GM23338 (cell line): ENCODE results near the gene UST. TPM values are rescaled to one million over a fixed set of nuclear protein-coding genes. Genes with fewer than 3 reads are reported as not detected.

Source experiments
- ATAC-seq: fragments of 200-7000 bp; cut with Tn5 transposase; 3 replicates; pipeline ENCODE4 v1.9.1; 2020
- DNase-seq: peaks from one replicate; pipeline ENCODE4 v3.0.0-alpha.2; 2015; ENCODE audit warnings: low spot score
- H2AFZ ChIP-seq: fragments of 200-600 bp; sonication (generic); 2 replicates; pipeline ENCODE4 v1.8.0; 2016; ENCODE audit warnings: antibody characterized with exemption, mild to moderate bottlenecking, moderate library complexity
- H3F3A ChIP-seq: fragments of 200-600 bp; sonication (generic); replicated peaks from 2 replicates; pipeline ENCODE4 v1.8.0; 2017; ENCODE audit warnings: antibody characterized with exemption, mixed run types, low read depth
- H3K27ac ChIP-seq: fragments of 200-600 bp; sonication (generic); 2 replicates; pipeline ENCODE4 v1.6.1; 2016; ENCODE audit warnings: low read depth
- H3K27me3 ChIP-seq: fragments of 200-600 bp; sonication (generic); 2 replicates; pipeline ENCODE4 v1.8.0; 2016; ENCODE audit warnings: mild to moderate bottlenecking, mixed run types, moderate library complexity; ENCODE audit not compliant: insufficient read depth
- H3K36me3 ChIP-seq: fragments of 200-600 bp; sonication (generic); 2 replicates; pipeline ENCODE4 v1.8.0; 2016; ENCODE audit warnings: mild to moderate bottlenecking; ENCODE audit not compliant: insufficient read depth
- H3K4me1 ChIP-seq: fragments of 200-600 bp; sonication (generic); 2 replicates; pipeline ENCODE4 v1.8.0; 2016; ENCODE audit warnings: mild to moderate bottlenecking, moderate library complexity; ENCODE audit not compliant: insufficient read depth
- H3K4me2 ChIP-seq: fragments of 200-600 bp; sonication (generic); 2 replicates; pipeline ENCODE4 v1.7.1; 2017; ENCODE audit warnings: mixed run types
- H3K4me3 ChIP-seq: fragments of 200-600 bp; sonication (generic); 2 replicates; pipeline ENCODE4 v1.6.1; 2016; ENCODE audit warnings: mixed run types
- H3K79me2 ChIP-seq: fragments of 200-600 bp; sonication (generic); replicated peaks from 2 replicates; pipeline ENCODE4 v1.8.0; 2017; ENCODE audit warnings: mild to moderate bottlenecking; ENCODE audit not compliant: insufficient read depth
- H3K9me2 ChIP-seq: fragments of 200-600 bp; sonication (generic); 2 replicates; pipeline ENCODE4 v1.8.0; 2017; ENCODE audit not compliant: insufficient read depth
- H4K20me1 ChIP-seq: fragments of 200-600 bp; sonication (generic); replicated peaks from 2 replicates; pipeline ENCODE4 v1.8.0; 2017; ENCODE audit warnings: mild to moderate bottlenecking; ENCODE audit not compliant: insufficient read depth
- H3K27ac Mint-ChIP-seq: 2 replicates; pipeline ENCODE4 v1.8.0; 2020; ENCODE audit warnings: inconsistent platforms, mild to moderate bottlenecking, moderate library complexity, mixed read lengths
- H3K27me3 Mint-ChIP-seq: 3 replicates; pipeline ENCODE4 v1.8.0; 2022; ENCODE audit warnings: low read depth, mild to moderate bottlenecking, moderate library complexity, mixed read lengths, inconsistent platforms; ENCODE audit not compliant: insufficient read depth, poor library complexity
- H3K36me3 Mint-ChIP-seq: 3 replicates; pipeline ENCODE4 v1.8.0; 2021; ENCODE audit warnings: low read depth, mild to moderate bottlenecking, inconsistent platforms, moderate library complexity, mixed read lengths
- H3K4me1 Mint-ChIP-seq: 3 replicates; pipeline ENCODE4 v1.8.0; 2020; ENCODE audit warnings: mild to moderate bottlenecking, inconsistent platforms, mixed read lengths
- H3K4me3 Mint-ChIP-seq: 3 replicates; pipeline ENCODE4 v1.8.0; 2021; ENCODE audit warnings: moderate library complexity, mild to moderate bottlenecking, inconsistent platforms, mixed read lengths
- H3K9me3 Mint-ChIP-seq: 3 replicates; pipeline ENCODE4 v1.8.0; 2020; ENCODE audit warnings: moderate library complexity, mild to moderate bottlenecking, inconsistent platforms, mixed read lengths
- CREB1 ChIP-seq: fragments of 250-450 bp; sonication (Bioruptor Pico); IDR thresholded peaks from 2 replicates; pipeline ENCODE4 v1.5.0; 2020; ENCODE audit warnings: low read depth, mild to moderate bottlenecking, moderate library complexity
- CTCF ChIP-seq, 2 experiments: fragments of 200-600 bp in 1 of 2; sonication (generic) in 1 of 2; conservative IDR thresholded peaks; 2 replicates each; pipeline versions ENCODE4 v1.5.1 to v1.6.1; 2016 to 2017; ENCODE audit warnings: antibody characterized with exemption in 2 of 2, low read depth in 2 of 2, mild to moderate bottlenecking in 2 of 2, moderate library complexity in 1 of 2
- ETS1 ChIP-seq: IDR thresholded peaks from 2 replicates; pipeline ENCODE4 v1.6.1; 2016; ENCODE audit warnings: antibody characterized with exemption
- EZH2 ChIP-seq: fragments of 200-600 bp; sonication (generic); IDR thresholded peaks from one replicate; pipeline ENCODE4 v1.8.0; 2017; ENCODE audit warnings: antibody characterized with exemption, mild to moderate bottlenecking, low read depth; ENCODE audit not compliant: unreplicated experiment
- EZH2phosphoT487 ChIP-seq: fragments of 200-600 bp; sonication (generic); IDR thresholded peaks from one replicate; pipeline ENCODE4 v1.8.1; 2018; ENCODE audit warnings: antibody characterized with exemption; ENCODE audit not compliant: unreplicated experiment
- POLR2AphosphoS5 ChIP-seq: IDR thresholded peaks from 2 replicates; pipeline ENCODE4 v1.6.1; 2016; ENCODE audit warnings: antibody characterized with exemption, low read depth
- REST ChIP-seq: IDR thresholded peaks from one replicate; pipeline ENCODE4 v1.6.1; 2018; ENCODE audit warnings: antibody characterized with exemption; ENCODE audit not compliant: unreplicated experiment
- STAT1 ChIP-seq: IDR thresholded peaks from one replicate; pipeline ENCODE4 v1.6.1; 2016; ENCODE audit warnings: antibody characterized with exemption; ENCODE audit not compliant: unreplicated experiment
- ZNF114 ChIP-seq: fragments of 250-450 bp; sonication (Bioruptor Pico); IDR thresholded peaks from 2 replicates; pipeline ENCODE4 v1.5.0; 2020; ENCODE audit warnings: mild to moderate bottlenecking, moderate library complexity
- ZNF331 ChIP-seq: fragments of 250-450 bp; sonication (Bioruptor Pico); IDR thresholded peaks from 2 replicates; pipeline ENCODE4 v1.5.0; 2020; ENCODE audit warnings: low read depth, mild to moderate bottlenecking, moderate library complexity
- ZNF462 ChIP-seq: fragments of 250-450 bp; sonication (Bioruptor Pico); IDR thresholded peaks from 2 replicates; pipeline ENCODE4 v1.5.0; 2020; ENCODE audit warnings: mild to moderate bottlenecking, moderate library complexity
- polyA plus RNA-seq: library from polyadenylated mRNA; unstranded; fragments of >200 nt; fragmentation: Nextera tagmentation; extraction: Ambion mirVana; gene quantifications from 2 replicates; pipeline ENCODE4 v1.2.1, GENCODE V29; 2016
- total RNA-seq: library from RNA; depleted of rRNA; stranded (reverse); fragments of >200 nt; shearing (Covaris generic); gene quantifications from 2 replicates; pipeline ENCODE4 v1.2.3, GENCODE V29; 2014

Gene UST
- total and polyA plus RNA-seq, 2 experiments from 2014 or later = 12.6 to 33.0 TPM

- TF ChIP-seq ZNF462 (CRISPR knock-in tag) = no peak
- no peak for TF ChIP-seq POLR2AphosphoS5
- no peak for TF ChIP-seq ETS1
- TF ChIP-seq CREB1 = no peak
- no peak for TF ChIP-seq ZNF114
- TF ChIP-seq STAT1 = no peak
- no peak for TF ChIP-seq EZH2phosphoT487
- TF ChIP-seq ZNF331 (CRISPR knock-in tag) = no peak
- no peak for TF ChIP-seq EZH2
Measured at GRCh38 chr6:148959008-148959407, 212.2 kb downstream of the UST start (continued).

- no peaks in the 10 kb centered on the region; the same call in none of the 2 replicates for H3K36me3 ChIP-seq
- Mint-ChIP-seq H3K27me3 (peaks cover 7% of the 10 kb centered on the region), H3K27ac (no peak overlapping the region)
- no peak for TF ChIP-seq EZH2
- no peak for TF ChIP-seq CTCF (conservative IDR thresholded peaks at IDR 0.05; ENCODE audit: low read depth in 2 of 2)
- no peak for TF ChIP-seq CREB1
- TF ChIP-seq REST = no peak
- no peak for TF ChIP-seq POLR2AphosphoS5
- TF ChIP-seq ZNF114 = no peak
- TF ChIP-seq ZNF331 (CRISPR knock-in tag) = no peak
- no peak for TF ChIP-seq ETS1
Measured at GRCh38 chr6:148959501-148959900, 212.7 kb downstream of the UST start.

More at GRCh38 chr6:148959501-148959900, 212.7 kb downstream of the UST start:
- Histone ChIP-seq H3K4me2 (no peak overlapping the region), H3K4me1 (peaks cover 24% of the 10 kb centered on the region), H3F3A (no peaks in the 10 kb centered on the region), H4K20me1 (no peaks in the 10 kb centered on the region), H3K27me3 (no peaks in the 10 kb centered on the region), H3K79me2 (no peaks in the 10 kb centered on the region; the same call in 1 of the 2 replicates), H3K4me3 (no peak overlapping the region), H3K9me2 (no peaks in the 10 kb centered on the region), H2AFZ (no peak overlapping the region), H3K27ac (no peak overlapping the region)
- peaks cover 53% of the 10 kb centered on the region for H3K4me1 Mint-ChIP-seq
- H3K36me3 Mint-ChIP-seq = peaks cover 42% of the 10 kb centered on the region
- DNase-seq (no peak), ATAC-seq (no peak)
- H3K4me3 Mint-ChIP-seq = no peak overlapping the region
- H3K9me3 Mint-ChIP-seq = peaks cover 8% of the 10 kb centered on the region
